Measurements from ENCODE around the gene MGAT3. TPM values are rescaled to one million over a fixed set of nuclear protein-coding genes. Genes with fewer than 3 reads are reported as not detected.
"Not testable (repeated sequence)": the region's sequence is repeated elsewhere in the genome, so short reads cannot be mapped to it uniquely, and the experiment has no call there.

MGAT3 gene
- total RNA-seq = 2.1 TPM

- peak within 1 kb of the TSS in 1 of 3 donors; percentile 50 for H3K9ac ChIP-seq (ENCODE audit: low read depth in 1 of 3, low read length in 3 of 3)
- peaks cover 3 to 18% (median 13%) of the 10 kb centered on the region in 3 donors for H3K4me1 ChIP-seq (ENCODE audit: control insufficient read depth in 3 of 3, insufficient read depth in 3 of 3, low read length in 3 of 3)
- H3K4me3 ChIP-seq (ENCODE audit: low read length in 3 of 3) = peak within 1 kb of the TSS in 2 of 3 donors; percentile 51 to 58
- peaks cover 18 to 27% (median 22%) of the 10 kb centered on the region in 3 donors for H3K27me3 ChIP-seq (ENCODE audit: control insufficient read depth in 3 of 3, insufficient read depth in 3 of 3, low read length in 3 of 3)
- no peaks in the 10 kb centered on the region for H3K9me3 ChIP-seq (ENCODE audit: control insufficient read depth in 3 of 3, low read length in 3 of 3)
- peak within 1 kb of the TSS; percentile 66 for H3K27ac ChIP-seq (ENCODE audit: low read depth, low read length)
- no peaks in the 10 kb centered on the region for H3K36me3 ChIP-seq (ENCODE audit: control insufficient read depth in 3 of 3, insufficient read depth in 3 of 3, low read length in 3 of 3)
Measured at GRCh38 chr22:39456522-39457197, at the start of gene MGAT3. MGAT3 (plus strand) TSS chr22:39457012; CDS start chr22:39487348, 30,336 bp downstream.

- Histone ChIP-seq H3K9me3 (ENCODE audit: control insufficient read depth in 3 of 3, low read length in 3 of 3) (no peaks in the 10 kb centered on the region), H3K4me1 (ENCODE audit: control insufficient read depth in 3 of 3, insufficient read depth in 3 of 3, low read length in 3 of 3) (peaks cover 11 to 26% (median 20%) of the 10 kb centered on the region in 3 donors), H3K9ac (ENCODE audit: low read depth in 1 of 3, low read length in 3 of 3) (no peak overlapping the region), H3K27me3 (ENCODE audit: control insufficient read depth in 3 of 3, insufficient read depth in 3 of 3, low read length in 3 of 3) (no peaks in the 10 kb centered on the region), H3K27ac (ENCODE audit: low read depth, low read length) (no peak overlapping the region), H3K36me3 (ENCODE audit: control insufficient read depth in 3 of 3, insufficient read depth in 3 of 3, low read length in 3 of 3) (peaks cover 0 to 5% (median 5%) of the 10 kb centered on the region in 3 donors), H3K4me3 (ENCODE audit: low read length in 3 of 3) (no peak overlapping the region)
Measured at GRCh38 chr22:39408173-39408572, 48.6 kb upstream of the MGAT3 start.

- no peak overlapping the region for H3K4me3 ChIP-seq (ENCODE audit: low read length in 3 of 3)
- no peaks in the 10 kb centered on the region for H3K27me3 ChIP-seq (ENCODE audit: control insufficient read depth in 3 of 3, insufficient read depth in 3 of 3, low read length in 3 of 3)
- H3K9ac ChIP-seq (ENCODE audit: low read depth in 1 of 3, low read length in 3 of 3) = no peak overlapping the region
- no peak overlapping the region for H3K27ac ChIP-seq (ENCODE audit: low read depth, low read length)
- peaks cover 0 to 5% (median 4%) of the 10 kb centered on the region in 3 donors for H3K36me3 ChIP-seq (ENCODE audit: control insufficient read depth in 3 of 3, insufficient read depth in 3 of 3, low read length in 3 of 3)
- no peaks in the 10 kb centered on the region for H3K9me3 ChIP-seq (ENCODE audit: control insufficient read depth in 3 of 3, low read length in 3 of 3)
- H3K4me1 ChIP-seq (ENCODE audit: control insufficient read depth in 3 of 3, insufficient read depth in 3 of 3, low read length in 3 of 3) = peaks cover 17 to 31% (median 26%) of the 10 kb centered on the region in 3 donors
Measured at GRCh38 chr22:39408807-39409206, 48.0 kb upstream of the MGAT3 start.

GRCh38 chr22:39409516-39410029, 47.2 kb upstream of the MGAT3 start:
- Histone ChIP-seq H3K9me3 (ENCODE audit: control insufficient read depth in 3 of 3, low read length in 3 of 3) (no peaks in the 10 kb centered on the region), H3K9ac (ENCODE audit: low read depth in 1 of 3, low read length in 3 of 3) (no peak overlapping the region), H3K36me3 (ENCODE audit: control insufficient read depth in 3 of 3, insufficient read depth in 3 of 3, low read length in 3 of 3) (peaks cover 0 to 3% (median 0%) of the 10 kb centered on the region in 3 donors), H3K4me3 (ENCODE audit: low read length in 3 of 3) (no peak overlapping the region), H3K4me1 (ENCODE audit: control insufficient read depth in 3 of 3, insufficient read depth in 3 of 3, low read length in 3 of 3) (peaks cover 24 to 39% (median 32%) of the 10 kb centered on the region in 3 donors), H3K27ac (ENCODE audit: low read depth, low read length) (no peak overlapping the region), H3K27me3 (ENCODE audit: control insufficient read depth in 3 of 3, insufficient read depth in 3 of 3, low read length in 3 of 3) (no peaks in the 10 kb centered on the region)

GRCh38 chr22:39410264-39410663, 46.5 kb upstream of the MGAT3 start:
- Histone ChIP-seq H3K4me1 (ENCODE audit: control insufficient read depth in 3 of 3, insufficient read depth in 3 of 3, low read length in 3 of 3) (peaks cover 26 to 39% (median 34%) of the 10 kb centered on the region in 3 donors), H3K27me3 (ENCODE audit: control insufficient read depth in 3 of 3, insufficient read depth in 3 of 3, low read length in 3 of 3) (no peaks in the 10 kb centered on the region), H3K4me3 (ENCODE audit: low read length in 3 of 3) (no peak overlapping the region)

GRCh38 chr22:39411828-39412365, 44.9 kb upstream of the MGAT3 start:
- H3K4me3 ChIP-seq (ENCODE audit: low read length in 3 of 3); H3K9ac ChIP-seq (ENCODE audit: low read depth in 1 of 3, low read length in 3 of 3); H3K27me3 ChIP-seq (ENCODE audit: control insufficient read depth in 3 of 3, insufficient read depth in 3 of 3, low read length in 3 of 3); H3K9me3 ChIP-seq (ENCODE audit: control insufficient read depth in 3 of 3, low read length in 3 of 3); H3K27ac ChIP-seq (ENCODE audit: low read depth, low read length): not testable (repeated sequence)
- peaks cover 35 to 49% (median 44%) of the 10 kb centered on the region in 3 donors for H3K4me1 ChIP-seq (ENCODE audit: control insufficient read depth in 3 of 3, insufficient read depth in 3 of 3, low read length in 3 of 3)
- peaks cover 12 to 15% (median 13%) of the 10 kb centered on the region in 3 donors for H3K36me3 ChIP-seq (ENCODE audit: control insufficient read depth in 3 of 3, insufficient read depth in 3 of 3, low read length in 3 of 3)

More at GRCh38 chr22:39410264-39410663, 46.5 kb upstream of the MGAT3 start:
- H3K27ac ChIP-seq (ENCODE audit: low read depth, low read length) = no peak overlapping the region
- no peaks in the 10 kb centered on the region for H3K9me3 ChIP-seq (ENCODE audit: control insufficient read depth in 3 of 3, low read length in 3 of 3)
- H3K9ac ChIP-seq (ENCODE audit: low read depth in 1 of 3, low read length in 3 of 3) = no peak overlapping the region
- H3K36me3 ChIP-seq (ENCODE audit: control insufficient read depth in 3 of 3, insufficient read depth in 3 of 3, low read length in 3 of 3) = peaks cover 0 to 3% (median 0%) of the 10 kb centered on the region in 3 donors

- H3K9me3 ChIP-seq (ENCODE audit: control insufficient read depth in 3 of 3, low read length in 3 of 3); H3K4me3 ChIP-seq (ENCODE audit: low read length in 3 of 3); H3K27me3 ChIP-seq (ENCODE audit: control insufficient read depth in 3 of 3, insufficient read depth in 3 of 3, low read length in 3 of 3); H3K27ac ChIP-seq (ENCODE audit: low read depth, low read length): not testable (repeated sequence)
- Histone ChIP-seq H3K4me1 (ENCODE audit: control insufficient read depth in 3 of 3, insufficient read depth in 3 of 3, low read length in 3 of 3) (peaks cover 35 to 50% (median 45%) of the 10 kb centered on the region in 3 donors), H3K36me3 (ENCODE audit: control insufficient read depth in 3 of 3, insufficient read depth in 3 of 3, low read length in 3 of 3) (peaks cover 23 to 25% (median 24%) of the 10 kb centered on the region in 3 donors), H3K9ac (ENCODE audit: low read depth in 1 of 3, low read length in 3 of 3) (peak overlapping the region in 1 of 3 donors; percentile 76)
Measured at GRCh38 chr22:39413204-39413603, 43.6 kb upstream of the MGAT3 start.

GRCh38 chr22:39414377-39414776, 42.4 kb upstream of the MGAT3 start:
- Histone ChIP-seq H3K27ac (ENCODE audit: low read depth, low read length) (peak overlapping the region; percentile 17), H3K27me3 (ENCODE audit: control insufficient read depth in 3 of 3, insufficient read depth in 3 of 3, low read length in 3 of 3) (no peaks in the 10 kb centered on the region), H3K36me3 (ENCODE audit: control insufficient read depth in 3 of 3, insufficient read depth in 3 of 3, low read length in 3 of 3) (peaks cover 35% of the 10 kb centered on the region in 3 donors), H3K4me3 (ENCODE audit: low read length in 3 of 3) (peak overlapping the region in 2 of 3 donors; percentile 12 to 35), H3K9me3 (ENCODE audit: control insufficient read depth in 3 of 3, low read length in 3 of 3) (no peaks in the 10 kb centered on the region), H3K4me1 (ENCODE audit: control insufficient read depth in 3 of 3, insufficient read depth in 3 of 3, low read length in 3 of 3) (peaks cover 35 to 47% (median 44%) of the 10 kb centered on the region in 3 donors), H3K9ac (ENCODE audit: low read depth in 1 of 3, low read length in 3 of 3) (peak overlapping the region in 2 of 3 donors; percentile 69 to 76)

GRCh38 chr22:39414886-39415285, 41.9 kb upstream of the MGAT3 start:
- peak overlapping the region in 2 of 3 donors; percentile 69 to 80 for H3K9ac ChIP-seq (ENCODE audit: low read depth in 1 of 3, low read length in 3 of 3)
- H3K4me1 ChIP-seq (ENCODE audit: control insufficient read depth in 3 of 3, insufficient read depth in 3 of 3, low read length in 3 of 3) = peaks cover 35 to 44% (median 43%) of the 10 kb centered on the region in 3 donors
- peak overlapping the region; percentile 9 to 35 (median 12) for H3K4me3 ChIP-seq (ENCODE audit: low read length in 3 of 3)
- H3K36me3 ChIP-seq (ENCODE audit: control insufficient read depth in 3 of 3, insufficient read depth in 3 of 3, low read length in 3 of 3) = peaks cover 40% of the 10 kb centered on the region in 3 donors
- H3K27me3 ChIP-seq (ENCODE audit: control insufficient read depth in 3 of 3, insufficient read depth in 3 of 3, low read length in 3 of 3) = no peaks in the 10 kb centered on the region
- no peaks in the 10 kb centered on the region for H3K9me3 ChIP-seq (ENCODE audit: control insufficient read depth in 3 of 3, low read length in 3 of 3)
- H3K27ac ChIP-seq (ENCODE audit: low read depth, low read length) = peak overlapping the region; percentile 41

- peak overlapping the region; percentile 41 for H3K27ac ChIP-seq (ENCODE audit: low read depth, low read length)
- peaks cover 46% of the 10 kb centered on the region in 3 donors for H3K36me3 ChIP-seq (ENCODE audit: control insufficient read depth in 3 of 3, insufficient read depth in 3 of 3, low read length in 3 of 3)
- no peaks in the 10 kb centered on the region for H3K9me3 ChIP-seq (ENCODE audit: control insufficient read depth in 3 of 3, low read length in 3 of 3)
- H3K4me3 ChIP-seq (ENCODE audit: low read length in 3 of 3) = peak overlapping the region in 1 of 3 donors; percentile 22
- peak overlapping the region in 2 of 3 donors; percentile 21 to 80 for H3K9ac ChIP-seq (ENCODE audit: low read depth in 1 of 3, low read length in 3 of 3)
- peaks cover 35 to 44% (median 43%) of the 10 kb centered on the region in 3 donors for H3K4me1 ChIP-seq (ENCODE audit: control insufficient read depth in 3 of 3, insufficient read depth in 3 of 3, low read length in 3 of 3)
- no peaks in the 10 kb centered on the region for H3K27me3 ChIP-seq (ENCODE audit: control insufficient read depth in 3 of 3, insufficient read depth in 3 of 3, low read length in 3 of 3)
Measured at GRCh38 chr22:39415506-39415905, 41.3 kb upstream of the MGAT3 start.
